Measurements from ENCODE around the gene MORN1.

Gene MORN1

DNA sequence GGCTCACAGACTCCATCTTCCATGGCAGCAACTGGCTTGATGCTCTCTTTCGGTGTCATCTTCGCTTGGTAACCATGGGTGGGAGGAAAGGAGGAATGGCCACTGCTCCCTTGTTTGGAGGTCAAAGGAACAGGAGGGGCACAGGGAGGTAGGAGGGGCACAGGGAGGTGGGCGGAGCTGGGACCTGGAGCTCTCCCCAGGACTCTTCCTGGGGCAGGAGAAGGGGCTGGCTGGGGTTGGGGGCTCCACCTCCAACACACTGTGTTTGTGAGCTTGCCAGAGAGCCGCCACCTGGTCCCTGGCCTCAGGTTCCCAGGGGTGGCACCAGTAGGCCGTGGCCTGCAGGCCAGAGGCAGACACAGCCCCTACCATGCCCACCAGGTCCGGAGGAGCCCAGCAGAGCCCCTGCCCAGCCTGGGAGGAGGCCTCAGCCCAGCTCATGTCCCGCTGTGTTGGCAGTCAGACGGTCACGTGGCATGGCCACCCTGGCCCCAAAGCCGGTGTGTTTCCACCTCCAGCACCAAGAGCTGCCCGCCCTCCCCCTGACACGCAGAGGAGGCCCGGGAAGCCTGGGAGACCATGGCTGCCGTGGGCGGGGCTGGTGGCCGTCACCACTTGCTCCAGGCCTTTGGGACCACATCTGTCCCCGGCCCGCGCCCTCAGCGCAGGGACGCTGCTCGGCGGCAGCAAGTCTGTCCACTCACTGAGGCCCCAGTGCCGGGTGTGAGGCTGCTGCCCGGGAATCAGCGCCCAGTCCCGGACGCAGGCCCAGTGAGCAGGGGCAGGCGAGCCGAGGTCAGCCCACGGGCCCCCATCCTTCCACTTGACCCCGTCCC is 73.9 kb downstream of the MORN1 start:
- DNase-seq: no peak

DNA sequence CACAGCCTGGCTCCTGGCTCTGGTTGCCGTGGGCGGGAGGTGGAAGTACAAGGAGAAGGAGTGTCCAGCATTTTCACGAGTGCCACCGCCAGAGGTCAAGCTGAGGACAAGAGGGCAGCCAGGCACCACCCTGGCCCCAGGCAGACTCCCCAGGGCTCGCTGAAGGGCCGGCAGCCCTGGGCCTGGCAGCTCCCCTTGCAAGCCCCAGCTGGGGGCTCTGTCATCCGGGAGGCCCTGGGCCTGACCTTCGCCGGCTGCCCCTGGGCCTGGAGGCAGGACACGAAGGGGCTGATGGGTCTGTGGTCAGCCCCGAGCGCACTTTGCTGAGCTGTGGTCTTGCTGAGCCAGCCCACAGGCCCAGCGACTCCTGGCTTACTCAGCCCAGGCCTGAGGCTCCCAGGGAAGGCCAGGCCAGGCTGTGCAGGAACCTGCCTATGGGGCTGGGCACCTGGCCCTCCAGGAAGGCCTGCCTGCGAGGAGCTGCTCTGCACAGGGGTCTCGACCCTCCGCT is 74.8 kb downstream of the MORN1 start:
- DNase-seq: no peak

DNA sequence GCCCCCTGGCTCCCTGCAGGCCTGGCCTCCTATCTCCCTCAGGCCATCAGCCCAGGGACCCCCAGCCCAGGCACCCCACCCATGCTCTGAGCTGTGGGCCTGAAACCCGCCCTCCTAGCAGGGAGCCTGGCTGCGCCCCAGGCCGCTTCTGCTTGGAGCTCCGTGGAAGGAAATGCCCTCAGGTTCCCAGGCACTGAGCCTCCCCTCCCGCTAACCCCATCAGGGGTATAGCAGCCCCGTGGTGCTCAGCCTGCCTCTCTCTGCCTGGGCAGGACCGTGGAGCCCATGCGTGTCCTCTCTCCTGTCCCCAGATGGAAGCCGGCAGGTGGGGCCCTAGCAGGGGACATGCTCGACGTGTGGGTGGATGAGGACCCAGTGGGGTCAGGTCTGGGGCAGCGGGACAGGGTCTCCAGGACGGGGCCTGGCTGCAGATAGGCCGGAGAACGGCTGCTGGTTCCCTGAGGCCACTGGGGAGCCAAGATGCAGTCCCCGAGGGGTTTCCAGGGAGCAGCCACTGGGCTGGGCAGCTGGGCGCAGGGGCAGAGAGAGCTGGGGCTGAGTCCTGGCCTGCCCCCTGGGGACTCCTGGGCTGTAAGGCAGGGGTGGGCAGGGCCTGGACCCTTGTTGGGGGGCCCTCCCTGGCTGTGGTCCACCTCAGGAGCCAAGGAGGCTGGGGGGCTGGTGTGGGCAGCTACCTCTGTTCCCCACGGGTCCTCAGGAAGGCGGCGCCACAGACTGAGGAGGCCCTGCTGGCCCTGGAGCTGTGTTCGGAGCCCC is 75.5 kb downstream of the MORN1 start:
- no peak for DNase-seq

DNA sequence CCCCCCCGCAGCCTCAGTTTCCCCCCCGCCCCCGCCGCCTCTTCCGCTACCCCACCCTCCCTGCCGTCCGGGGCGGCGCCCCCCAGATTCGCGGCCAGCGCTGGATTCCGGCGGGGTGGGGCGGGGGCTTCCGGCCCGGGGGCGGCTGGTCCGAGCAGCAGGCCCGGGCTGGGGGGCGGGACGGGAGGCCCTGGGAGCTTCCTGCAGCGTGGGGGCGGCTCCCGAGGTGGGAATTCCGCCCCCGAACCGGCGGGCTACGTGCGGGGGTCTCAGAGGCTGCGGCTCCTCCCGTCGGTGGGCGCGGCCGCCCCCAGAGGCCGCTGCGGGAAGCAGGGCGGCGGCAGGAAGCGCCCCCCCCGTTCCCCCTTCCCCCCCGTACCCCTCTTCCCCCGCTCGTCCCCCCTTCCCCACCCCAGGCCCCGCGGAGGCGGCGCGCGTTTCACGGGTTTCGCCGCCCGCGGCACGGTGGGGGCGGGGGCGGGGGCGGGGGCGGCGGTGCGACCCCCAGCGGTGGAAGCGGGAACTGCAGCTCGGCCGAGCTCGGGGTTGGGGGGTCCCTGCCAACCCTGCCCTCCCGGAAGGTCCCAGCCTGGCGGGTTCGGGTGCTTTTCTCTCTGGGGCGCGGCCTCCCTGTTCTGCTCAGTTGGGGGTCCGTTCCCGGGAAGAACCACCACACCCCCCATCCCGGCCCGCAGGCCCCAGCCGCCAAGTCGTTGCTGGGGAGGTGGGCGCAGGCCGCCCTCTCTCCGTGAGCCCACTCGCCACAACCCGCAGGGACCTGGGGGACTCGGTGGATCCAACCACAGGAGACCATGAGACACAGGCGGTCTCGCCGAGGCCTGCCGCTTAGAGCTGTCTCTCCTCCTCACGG is 76.3 kb downstream of the MORN1 start:
- peak; percentile 44 for DNase-seq

DNA sequence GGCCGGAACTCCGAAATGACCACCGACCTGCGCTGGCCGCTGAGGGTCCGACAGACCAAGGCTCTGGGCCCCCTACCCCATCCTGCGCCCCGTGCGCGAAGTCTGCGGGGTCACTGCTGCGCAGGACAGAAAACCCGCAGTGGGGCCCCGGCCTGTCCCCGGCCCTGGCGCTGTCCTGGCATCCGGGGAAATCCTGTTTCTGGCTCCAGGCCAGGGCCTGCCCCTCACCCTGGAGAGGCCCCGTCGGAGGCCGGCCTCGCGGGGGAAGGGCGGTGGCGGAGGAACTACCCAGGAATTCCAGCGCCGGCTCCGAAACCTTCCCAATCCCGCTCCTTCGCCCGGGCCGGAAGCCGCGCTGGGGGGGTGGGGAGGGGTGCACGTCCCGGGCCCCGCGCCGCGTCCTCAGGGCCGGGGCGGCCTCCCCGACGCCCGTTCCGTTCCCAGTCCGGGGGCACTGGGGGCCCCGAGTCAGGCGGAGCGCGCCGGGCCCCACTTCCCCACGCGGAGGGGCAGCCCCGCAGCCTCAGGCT is 77.0 kb downstream of the MORN1 start:
- DNase-seq: no peak

DNA sequence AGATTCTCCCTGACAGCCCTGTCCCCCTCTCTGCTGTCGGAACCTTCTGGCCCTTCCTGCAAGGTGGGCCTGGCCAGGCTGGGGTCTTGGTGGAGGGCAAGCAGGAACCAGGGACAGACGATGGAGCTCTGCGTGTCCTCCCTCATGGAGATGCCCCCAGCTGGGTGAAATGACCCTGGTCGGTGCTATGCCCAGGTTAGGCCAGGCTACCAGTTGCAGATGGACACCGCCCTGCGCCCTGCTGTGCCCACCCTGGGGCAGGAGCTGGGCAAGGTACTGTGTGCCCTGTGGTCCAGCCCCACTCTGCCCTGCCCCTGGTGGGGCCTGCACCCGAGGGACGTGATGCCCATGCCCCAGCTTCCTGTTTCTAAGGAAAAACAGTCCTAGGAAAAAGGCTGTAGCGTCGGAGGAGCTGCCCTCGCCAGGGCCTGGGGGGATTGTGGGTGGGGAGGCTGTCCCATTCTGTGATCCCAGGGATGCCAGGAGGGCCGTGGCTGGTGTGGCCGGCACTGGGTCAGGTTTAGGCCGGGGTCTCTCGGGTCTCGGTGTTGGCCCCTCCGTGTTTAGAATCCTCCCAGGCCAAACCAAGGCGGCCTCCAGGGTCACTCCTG is 77.6 kb downstream of the MORN1 start:
- no peak for DNase-seq

DNA sequence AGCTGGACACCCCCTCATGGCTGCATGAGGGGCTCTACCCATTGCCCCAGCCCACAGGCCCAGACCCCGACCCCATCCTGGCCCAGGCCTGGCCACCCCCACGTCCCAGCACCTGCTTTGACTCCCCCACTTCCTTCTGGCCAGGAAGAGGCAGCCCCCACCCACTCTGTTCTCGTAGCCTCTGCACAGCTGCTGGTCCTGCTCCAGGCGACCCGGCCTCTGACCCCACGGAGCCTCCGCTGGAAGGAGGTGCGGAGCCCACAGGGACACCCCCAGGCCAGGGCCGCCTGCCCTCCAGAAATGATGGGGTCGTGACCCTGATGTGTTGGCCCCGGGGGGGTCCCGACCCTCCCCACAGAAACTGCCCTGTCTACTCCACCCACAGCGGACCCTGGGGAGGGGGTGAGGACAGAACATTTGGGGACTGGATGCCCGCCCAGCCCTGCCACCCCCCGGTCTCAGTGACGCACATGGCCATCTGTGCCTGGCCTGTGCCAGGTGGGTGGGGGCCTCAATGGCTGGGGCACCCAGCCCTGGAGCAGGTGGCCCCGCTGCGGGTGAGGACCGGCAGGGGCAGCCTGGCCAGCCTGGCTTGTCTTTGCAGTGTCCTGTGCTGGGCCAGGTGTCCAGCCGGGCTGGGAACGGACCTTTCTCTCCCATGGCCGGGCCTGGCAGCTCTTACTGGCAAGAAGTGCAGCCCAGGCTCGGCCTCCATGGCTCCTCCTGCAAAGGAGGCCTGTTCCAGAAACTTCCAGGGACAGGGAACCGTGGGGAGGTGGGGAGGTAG is 78.6 kb downstream of the MORN1 start:
- no peak for DNase-seq

DNA sequence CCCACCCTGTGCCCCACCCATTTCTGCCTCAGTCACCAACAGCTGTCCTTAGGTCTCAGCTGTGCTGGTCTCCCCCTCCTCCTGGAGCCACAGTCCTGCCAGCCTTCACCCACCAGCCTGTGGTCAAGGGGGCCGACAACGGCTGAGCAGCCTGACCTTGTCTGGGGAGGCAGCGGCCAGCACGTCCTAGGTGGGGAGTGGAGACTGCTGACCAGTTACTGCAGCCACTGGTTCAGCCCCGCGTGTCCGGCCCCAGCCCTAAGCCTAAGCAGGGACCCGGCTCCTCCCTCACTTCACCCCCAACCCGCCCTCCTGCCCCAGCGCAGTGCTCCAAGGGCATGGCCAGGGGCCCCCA is 79.2 kb downstream of the MORN1 start:
- DNase-seq: no peak

DNA sequence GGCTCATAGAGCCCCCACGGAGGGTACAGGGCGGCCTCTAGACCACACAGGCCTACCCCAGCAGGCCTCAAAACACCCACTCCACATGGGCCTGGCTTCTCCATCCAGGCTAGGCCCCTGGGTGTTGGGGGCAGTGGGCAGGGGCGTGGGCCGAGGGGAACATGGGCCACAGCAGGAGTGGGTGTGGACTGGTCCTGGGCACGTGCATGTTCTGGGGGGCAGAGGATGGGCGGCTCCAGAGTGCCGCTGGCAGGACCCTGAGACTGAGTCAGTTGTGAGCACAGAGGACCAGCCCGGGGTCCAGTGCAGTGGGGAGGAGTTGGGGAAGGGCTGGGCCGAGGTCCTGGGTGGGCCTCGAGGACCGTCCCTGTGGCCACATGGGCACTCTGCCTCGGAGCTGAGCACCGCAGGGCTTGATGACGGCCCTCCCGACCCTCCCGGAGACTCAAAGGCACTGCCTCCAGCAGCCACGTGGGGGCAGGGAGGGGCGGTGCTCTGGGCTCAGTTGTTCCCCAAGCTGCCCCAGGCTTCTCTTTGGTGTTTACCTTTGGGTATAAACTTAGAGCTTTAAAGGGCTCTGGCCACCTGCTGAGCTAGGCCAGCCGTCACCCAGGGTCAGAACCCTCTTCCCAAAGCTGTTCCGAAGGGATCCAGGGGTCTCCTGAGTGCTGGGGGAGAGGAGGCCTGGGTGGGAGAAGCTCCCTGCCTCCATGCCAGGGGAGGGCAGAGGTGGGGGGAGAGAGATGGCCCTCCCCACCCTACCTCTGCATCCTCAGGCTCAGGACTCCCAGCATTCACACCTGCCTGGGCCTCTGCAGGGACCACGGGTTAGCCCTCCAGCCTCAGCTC is 79.9 kb downstream of the MORN1 start:
- DNase-seq: peak; percentile 66

DNA sequence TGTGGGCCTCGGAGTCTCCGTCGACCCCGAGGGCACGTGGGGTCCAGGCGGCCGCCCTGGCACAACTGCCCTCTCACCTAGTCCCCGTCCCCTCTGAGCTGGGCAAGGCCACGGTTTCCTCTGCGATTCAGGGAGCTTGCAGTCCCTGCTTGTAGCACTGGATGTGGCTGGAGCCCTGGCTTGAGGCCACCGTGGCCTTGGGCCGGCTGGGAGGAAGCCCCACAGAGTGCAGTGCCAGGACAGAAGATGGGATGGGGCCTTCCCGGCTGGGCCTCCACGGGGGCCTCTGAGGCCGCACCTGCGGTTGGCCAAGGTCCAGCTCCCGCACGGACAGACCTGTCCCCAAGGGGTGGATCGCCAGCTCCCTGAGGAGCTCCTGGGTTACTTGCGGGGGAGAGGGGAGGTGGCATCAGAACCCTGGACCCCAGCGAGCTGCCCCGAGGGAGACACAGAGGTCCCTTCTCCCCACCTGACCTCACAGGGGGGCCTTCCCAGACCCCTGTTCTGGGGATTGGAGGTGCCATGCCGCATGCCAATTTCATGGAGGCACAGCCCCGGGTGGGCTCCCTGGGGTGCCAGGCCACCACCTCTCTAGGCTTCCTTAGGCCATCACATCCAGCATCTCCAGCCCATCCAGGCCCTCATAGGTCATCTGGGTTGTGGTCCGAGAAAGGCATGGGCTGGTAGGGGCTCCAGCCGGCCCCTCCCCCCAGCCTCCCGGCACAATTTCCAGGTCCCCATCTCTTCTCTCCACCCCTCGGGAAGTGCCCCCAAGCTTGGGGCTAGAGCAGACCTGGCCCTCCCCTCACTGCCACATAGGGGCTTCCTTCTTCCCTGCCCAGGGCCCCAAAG is 80.8 kb downstream of the MORN1 start:
- no peak for DNase-seq

DNA sequence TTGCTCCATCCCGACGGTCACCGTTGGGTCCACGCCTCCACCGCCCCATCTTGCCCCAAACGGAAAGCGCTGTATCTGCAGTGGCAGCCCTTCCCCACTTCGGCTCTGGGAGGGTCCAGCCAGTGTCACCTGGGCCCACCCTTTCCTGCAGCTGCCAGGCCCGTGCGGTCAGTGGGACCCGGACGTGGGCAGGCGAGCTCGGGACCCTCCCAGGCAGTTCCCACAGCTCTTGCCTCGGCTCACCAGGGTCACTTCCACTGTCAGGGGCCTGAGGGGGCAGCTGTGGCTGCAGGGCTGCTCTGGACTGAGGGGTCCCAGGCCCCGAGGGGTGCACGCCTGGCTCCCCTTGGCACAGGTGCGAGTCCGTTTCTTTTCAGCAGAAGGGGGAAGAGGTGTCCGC is 82.5 kb downstream of the MORN1 start:
- DNase-seq: no peak

DNA sequence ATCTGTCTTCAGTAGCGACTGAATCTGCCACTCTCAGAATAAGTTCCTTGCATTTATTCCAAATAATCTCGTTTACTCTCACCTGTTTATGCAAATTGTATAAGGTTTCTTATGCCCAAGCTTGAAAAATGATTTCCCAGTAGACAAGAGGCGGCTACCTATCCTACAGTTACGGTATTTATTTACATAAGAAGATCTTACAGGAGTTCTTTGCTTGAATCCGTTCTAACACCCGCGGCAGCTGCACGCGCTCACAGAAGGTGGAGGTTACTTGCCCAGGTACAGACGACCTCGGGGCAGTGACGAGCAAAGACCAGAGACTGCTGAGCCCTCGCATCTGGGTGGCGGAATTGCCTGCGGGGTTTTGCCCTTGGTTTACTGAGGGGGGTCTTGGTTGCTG is 83.4 kb downstream of the MORN1 start:
- no peak for DNase-seq

DNA sequence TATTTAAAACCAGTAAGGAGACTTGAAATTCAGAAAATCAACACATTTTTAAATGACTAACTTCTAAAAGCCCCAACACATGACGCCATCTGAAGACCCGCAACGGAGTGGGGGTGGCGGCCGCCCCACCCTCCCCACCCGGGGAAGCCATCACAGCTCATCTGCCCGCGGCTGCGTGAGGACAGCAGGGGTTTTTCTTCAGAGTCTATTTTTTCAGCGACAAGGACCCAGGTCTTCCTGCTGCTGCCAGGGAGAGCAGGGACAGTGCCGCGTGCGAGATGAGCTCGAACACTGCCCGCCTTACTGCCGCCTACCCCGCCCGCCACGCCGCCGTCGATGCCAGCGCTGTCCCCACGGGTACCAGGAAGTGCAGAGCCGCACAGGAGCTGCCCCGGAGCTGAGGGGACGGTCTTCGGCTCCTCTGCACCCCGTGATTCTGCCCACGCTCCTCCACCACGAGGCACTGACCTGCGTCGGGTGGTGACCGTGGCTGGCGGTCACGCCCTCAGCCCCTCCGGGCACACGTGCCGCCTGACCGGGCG is 84.2 kb downstream of the MORN1 start:
- no peak for DNase-seq

DNA sequence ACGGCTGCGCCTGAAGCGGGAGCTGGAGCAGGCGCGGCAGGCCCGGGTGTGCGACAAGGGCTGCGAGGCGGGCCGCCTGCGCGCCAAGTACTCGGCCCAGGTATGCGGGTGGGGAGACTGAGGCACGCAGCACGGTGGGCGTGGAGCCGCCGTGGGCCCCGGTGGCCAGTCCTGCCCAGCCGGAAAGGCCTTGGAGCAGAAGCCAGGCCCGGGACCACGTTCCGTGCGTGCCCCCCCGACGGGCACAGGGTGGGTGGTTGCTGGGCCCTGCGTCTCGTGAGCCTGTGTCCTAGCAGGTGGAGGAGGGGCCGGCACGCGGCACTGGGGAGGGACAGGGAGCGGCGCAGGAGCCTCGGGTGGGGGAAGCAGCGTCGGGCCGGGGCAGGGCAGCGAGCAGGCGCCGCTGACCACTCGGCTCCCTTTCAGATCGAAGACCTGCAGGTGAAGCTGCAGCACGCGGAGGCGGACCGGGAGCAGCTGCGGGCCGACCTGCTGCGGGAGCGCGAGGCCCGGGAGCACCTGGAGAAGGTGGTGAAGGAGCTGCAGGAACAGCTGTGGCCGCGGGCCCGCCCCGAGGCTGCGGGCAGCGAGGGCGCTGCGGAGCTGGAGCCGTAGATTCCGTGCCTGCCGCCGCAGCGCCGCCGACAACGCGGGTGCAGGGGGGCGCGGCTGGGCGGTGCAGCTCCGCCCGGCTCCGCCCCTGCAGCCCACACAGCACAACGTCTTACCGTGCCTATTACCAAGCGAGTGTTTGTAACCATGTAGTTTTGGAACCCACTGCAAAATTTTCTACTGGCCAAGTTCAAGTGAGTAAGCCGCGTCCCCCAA is 85.0 kb downstream of the MORN1 start:
- no peak for DNase-seq

DNA sequence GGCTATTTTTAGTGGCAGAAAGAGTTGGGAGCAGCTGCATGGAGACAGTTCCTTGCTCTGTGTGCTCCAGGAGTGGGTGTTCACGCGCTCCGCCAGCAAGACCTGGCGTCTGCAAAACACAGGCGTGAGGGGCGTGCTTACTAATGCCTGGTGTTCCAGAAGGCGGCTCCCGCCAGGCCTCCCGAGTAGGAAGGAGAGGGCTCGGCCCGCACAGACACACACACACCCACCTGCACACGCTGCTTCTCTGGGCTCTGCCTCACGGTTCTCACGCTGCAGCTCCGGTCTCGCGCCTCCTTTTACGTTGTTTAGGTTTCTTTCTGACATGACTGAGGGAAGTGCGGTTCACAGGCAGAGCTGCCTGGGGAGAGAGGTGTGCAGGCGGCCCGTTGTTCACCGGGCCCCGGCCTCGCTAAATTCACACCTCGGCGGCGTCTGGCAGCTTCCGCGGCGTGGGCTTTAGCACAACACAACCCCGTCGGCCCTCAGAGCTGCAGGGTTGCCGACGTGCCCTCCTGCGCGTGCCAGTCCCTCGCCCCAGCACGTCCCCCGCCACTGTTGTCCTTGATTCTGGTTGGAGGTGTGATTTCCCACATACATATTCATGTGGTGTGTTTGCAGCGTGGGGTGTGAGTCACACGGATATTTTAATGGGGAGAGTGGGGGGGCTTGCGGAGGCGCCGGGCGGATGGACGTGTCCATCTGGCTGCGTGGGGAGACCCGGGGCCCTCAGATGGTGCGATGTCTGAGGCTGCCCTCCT is 86.3 kb downstream of the MORN1 start:
- DNase-seq: no peak

DNA sequence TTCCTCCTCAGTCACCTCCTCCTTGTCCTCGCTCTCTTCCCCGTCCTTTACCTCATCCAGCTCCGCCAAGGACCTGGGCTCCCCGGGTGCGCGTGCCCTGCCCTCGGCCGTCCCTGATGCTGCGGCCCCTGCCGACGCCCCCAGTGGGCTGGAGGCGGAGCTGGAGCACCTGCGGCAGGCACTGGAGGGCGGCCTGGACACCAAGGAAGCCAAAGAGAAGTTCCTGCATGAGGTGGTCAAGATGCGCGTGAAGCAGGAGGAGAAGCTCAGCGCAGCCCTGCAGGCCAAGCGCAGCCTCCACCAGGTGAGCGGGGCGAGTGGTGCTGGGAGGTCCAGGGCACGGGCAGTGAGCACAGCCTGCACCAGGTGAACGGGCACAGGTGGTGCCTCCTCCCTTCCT is 87.1 kb downstream of the MORN1 start:
- no peak for DNase-seq

DNA sequence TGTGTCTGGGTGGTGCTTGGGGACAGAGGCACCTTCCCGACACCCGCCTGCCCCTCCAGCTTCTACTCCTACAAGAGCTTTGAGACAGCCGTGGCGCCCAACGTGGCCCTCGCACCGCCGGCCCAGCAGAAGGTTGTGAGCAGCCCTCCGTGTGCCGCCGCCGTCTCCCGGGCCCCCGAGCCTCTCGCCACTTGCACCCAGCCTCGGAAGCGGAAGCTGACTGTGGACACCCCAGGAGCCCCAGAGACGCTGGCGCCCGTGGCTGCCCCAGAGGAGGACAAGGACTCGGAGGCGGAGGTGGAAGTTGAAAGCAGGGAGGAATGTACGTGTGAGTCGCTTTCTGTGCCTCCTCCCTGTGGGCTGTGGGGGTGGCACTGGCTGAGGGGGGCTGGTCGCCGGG is 87.6 kb downstream of the MORN1 start:
- no peak for DNase-seq
